SK-N-MC (cell line): ENCODE data around the gene HIBADH.

Source experiments
- EZH2 ChIP-seq: fragments of 200-600 bp; sonication (generic); IDR thresholded peaks from one replicate; pipeline ENCODE4 v1.6.1; 2017; ENCODE audit warnings: antibody characterized with exemption
- POLR2AphosphoS5 ChIP-seq: IDR thresholded peaks from 2 replicates; pipeline ENCODE4 v1.6.1; 2012; ENCODE audit warnings: mild to moderate bottlenecking, low read depth, low read length, borderline replicate concordance

DNA sequence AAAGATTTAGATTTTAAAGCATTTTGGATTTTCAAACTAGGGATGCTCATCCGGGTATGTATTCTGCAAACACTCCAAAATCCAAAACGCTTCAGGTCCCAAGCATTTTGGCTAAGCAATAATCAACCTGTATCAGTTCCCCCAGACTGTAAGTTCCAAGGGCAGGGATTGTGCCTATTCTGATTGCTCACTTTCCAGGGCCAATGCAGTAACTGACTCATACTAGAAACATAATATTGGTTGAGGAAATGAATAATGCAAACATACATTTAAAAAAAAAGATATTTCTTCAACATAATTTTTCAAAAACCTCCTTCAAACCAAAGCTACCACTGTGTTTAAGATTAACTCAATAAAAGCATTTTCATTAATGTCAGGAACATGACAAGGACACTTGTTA is 69.5 kb downstream of the HIBADH start:
- TF ChIP-seq POLR2AphosphoS5 (no peak), EZH2 (no peak)
